HG03196 (cell line): ENCODE measurements around the gene IQCK.

Experiments
- ATAC-seq: cut with Tn5 transposase; IDR thresholded peaks from one replicate; pipeline ENCODE4 v1.9.1; 2021; ENCODE audit not compliant: unreplicated experiment

Gene IQCK

DNA sequence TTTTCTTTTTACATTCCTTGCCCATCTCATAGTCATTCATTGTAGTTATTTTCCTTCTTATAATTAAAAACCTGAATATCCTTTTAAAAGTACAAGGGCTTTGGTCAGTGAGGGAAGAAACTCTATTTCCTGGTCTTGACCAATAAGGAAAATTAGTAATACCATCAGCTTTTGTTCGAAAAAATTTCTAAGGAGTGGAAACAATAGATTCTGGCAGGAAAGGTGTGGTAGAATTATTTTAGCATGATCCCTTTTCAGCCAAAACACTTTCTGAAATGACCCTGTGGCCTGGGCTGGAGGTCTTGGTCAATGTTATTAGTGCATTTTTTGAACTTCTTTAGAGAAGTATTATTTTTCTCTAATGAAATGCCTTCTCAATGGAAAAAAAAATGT, 36.6 kb downstream of the IQCK start:
- ATAC-seq, result no peak

DNA sequence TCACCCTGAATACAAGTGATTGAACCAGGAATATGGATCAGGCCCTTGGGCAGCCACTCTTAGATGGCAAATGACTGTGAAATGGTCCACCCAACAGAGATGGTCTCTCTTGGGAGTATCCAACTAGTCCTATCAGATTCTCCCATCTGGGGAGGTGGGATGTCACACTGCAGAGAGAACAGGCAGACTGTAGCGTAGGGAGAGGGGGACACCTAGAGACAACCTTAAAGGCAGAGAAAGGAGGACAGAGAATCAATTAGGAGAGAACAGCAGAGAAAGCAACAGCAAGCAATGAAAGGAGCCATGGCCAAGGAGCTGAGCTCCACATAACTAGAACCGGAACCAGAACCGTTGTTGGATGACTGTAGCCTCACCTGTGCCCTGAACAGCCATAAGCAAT, 37.2 kb downstream of the IQCK start:
- ATAC-seq, result no peak

DNA sequence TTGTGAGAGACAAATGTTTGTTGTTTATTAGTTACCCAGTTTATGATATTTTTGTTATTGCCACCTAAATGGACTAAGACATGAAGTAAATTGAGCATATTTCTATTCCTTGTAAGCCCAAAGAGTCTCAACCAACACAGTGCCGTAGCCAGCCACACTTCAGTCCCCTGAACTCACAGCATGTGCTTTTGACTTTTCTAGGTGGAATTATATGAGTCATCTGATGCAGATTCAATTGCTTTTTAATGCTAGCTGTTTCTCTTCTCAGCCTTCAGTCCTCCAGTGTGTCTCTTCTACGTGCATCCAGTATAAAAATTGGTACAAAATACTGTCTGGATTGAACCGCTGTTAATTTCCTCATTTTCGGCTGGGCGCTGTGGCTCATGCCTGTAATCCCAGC, 39.0 kb downstream of the IQCK start:
- no peak for ATAC-seq

DNA sequence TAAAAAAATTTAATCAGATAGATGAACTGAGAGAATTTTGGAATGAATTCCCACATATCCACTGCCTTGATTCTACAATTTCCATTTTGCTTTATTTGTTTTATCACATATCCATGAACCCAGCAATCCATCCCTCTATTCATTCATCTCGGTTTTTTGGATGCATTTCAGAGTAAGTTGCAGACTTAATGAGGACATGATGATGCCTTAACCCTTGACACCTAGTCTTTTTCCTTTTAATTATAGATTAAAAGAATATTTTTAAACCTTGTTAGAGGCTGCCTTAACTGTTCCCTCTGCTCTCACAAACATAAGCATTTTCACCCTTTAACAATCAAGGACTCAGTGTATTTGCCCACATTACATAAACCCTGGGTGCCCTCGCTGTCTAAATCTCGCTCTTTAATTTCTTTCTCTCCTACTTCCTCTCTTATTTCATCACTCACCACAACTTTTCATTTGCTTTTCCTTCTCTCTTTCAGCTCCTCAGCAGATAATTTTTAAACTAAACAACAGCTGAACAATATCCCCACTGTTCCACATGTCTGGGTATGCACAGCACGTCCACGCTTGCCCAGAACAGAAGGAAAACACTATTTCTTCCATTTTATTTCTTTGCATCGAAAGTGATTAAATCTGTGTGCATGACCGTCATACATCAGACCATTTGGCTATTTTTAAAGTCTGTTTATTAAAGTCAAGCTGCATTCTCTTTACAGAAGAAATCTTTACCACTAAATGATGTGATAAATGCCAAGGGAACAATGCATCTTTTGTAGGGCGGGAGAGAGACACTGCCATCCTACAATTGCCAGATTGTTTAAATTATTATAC, 39.9 kb downstream of the IQCK start:
- no peak for ATAC-seq

DNA sequence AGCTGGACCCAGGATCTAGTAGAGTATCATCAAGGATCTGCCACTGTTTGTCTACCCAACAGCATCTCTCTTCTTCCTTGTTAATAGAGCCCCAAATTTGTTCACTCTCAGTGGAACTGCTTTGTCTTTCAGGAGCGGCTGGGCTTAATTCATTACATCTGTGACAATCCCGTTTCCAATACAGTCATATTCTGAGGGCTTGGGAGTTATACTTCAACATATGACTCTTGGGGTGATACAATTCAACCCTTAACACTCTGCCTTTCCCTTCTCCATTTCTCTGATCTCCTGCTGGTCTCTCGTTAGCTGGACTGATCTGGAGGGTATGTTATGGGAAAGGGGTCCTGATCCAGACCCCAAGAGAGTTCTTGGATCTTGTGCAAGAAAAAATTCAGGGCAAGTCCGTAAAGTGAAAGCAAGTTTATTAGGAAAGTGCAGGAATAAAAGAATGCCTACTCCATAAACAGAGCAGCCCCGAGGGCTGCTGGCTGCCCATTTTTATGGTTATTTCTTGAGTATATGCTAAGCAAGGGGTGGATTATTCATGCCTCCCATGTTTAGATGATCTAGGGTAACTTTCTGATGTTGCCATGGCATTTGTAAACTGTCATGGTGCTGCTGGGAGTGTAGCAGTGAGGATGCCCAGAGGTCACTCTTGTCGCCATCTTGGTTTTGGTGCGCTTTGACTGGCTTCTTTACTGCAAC, 42.4 kb downstream of the IQCK start:
- no peak for ATAC-seq

DNA sequence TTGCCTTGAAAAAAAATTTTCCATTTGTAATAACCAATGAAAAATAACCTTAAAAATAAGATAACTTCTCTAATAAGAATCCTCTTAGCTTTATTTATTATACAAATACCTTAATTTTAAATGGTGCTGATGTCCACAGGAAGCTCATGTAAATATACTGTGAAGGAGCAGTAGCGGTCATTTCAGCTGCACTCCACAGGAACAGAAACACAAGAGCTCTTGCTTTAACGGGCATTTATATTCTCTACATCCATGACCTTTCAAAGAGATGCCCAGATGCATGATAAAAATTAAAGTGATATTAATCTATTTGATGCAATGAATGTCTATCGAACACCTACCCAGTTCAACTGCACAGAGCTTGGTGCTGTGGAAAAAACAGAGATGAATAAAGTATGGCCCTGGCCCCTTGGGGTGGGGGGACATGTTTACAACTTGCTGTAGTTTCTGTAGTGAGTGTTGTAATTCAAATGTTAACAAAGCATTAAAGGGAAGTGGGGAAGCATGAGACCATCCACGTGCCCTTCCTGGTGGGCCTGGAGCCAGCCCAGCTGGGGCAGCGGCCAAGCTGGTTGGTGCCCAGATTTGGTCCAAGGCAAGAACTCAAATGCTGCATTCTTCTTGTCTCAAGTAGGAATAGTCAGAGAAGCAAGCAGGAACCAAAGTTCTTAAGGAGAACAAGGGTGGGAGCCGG, 47.9 kb downstream of the IQCK start:
- no peak for ATAC-seq

DNA sequence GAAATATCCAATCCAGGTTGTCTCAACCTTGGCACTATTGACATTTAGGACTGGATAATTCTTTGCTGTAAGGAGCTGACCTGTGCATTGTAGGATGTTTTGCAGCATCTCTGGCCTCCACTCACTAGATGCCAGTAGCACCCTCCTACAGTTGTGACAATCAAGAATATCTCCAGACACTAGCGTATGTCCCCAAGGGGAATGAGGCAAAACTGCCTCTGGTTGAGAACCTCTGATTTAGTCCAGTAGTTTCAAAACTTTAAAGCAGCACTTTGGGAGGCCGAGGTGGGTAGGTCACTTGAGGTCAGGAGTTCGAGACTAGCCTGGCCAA, 48.4 kb downstream of the IQCK start:
- no peak for ATAC-seq

DNA sequence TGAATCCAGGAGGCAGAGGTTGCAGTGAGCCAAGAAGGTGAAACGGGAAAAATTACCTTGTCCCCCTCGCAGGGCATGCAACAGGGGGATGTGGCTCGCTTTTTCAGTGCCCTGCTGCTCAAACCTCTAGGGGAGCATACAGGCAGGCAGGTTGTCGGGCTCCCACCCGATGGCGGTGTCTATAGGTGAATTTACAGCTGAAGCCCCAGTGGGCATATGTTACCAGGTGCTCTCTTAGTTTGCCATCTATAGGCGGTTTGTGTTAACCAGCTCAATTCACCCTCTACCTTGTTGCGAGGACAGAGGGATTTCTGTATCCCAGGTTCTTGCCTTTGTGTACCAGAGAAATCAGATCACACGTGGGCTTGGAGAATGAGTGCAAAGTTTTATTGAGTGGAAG, 48.9 kb downstream of the IQCK start:
- ATAC-seq, result no peak

DNA sequence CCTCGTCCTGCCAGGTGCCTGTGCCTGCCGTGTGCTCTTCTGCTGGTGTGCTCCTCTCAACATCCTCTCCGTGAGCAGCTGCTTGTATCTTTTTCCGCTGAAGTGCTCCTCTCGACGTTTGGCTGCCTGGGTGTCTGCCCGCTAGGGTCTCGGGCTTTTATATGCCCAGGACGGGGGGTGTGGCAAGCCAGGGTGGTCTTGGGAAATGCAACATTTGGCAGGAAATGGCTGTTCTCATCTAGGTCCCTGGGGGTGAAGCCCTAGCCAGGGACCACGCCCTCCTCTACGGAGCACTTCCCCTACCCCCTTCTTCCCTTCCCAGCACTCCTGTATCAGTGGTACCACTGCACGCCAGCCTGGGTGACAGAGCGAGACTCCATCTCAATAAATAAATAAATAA, 49.4 kb downstream of the IQCK start:
- ATAC-seq, result no peak

DNA sequence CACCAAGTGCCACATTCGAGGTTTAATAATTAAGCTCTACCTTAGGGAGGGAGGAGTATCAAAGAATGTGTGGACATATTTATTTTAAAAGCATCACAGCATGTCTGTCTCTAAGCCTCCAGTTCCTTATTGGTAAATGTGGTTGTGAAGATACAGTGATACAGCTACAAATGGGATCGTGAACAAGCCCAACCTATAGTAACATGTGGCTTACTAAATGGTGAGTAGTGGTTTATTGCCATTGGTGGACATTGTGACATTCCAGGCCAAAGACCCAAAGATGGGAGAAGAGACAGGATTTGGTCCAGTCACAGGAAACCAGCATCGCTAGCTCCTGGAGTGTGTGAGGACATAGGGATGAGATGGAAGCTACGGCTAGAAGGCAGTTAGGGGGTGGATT, 51.2 kb downstream of the IQCK start:
- no peak for ATAC-seq

DNA sequence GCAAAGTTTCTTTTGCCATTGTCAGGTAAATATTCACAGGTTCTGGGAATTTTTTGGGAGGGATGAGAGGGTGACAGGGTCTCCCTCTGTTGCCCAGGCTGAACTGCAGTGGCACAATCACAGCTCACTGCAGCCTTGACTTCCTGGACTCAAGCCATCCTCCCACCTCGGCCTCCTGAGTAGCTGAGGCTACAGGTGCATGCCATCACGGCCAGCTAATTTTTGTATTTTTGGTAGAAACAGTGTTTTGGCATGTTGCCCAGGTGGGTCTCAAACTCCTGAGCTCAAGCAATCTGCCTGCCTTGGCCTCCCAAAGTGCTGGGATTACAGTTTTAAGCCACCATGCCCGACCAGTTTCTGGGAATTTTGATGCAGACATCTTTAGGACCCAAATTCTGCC, 53.0 kb downstream of the IQCK start:
- no peak for ATAC-seq

DNA sequence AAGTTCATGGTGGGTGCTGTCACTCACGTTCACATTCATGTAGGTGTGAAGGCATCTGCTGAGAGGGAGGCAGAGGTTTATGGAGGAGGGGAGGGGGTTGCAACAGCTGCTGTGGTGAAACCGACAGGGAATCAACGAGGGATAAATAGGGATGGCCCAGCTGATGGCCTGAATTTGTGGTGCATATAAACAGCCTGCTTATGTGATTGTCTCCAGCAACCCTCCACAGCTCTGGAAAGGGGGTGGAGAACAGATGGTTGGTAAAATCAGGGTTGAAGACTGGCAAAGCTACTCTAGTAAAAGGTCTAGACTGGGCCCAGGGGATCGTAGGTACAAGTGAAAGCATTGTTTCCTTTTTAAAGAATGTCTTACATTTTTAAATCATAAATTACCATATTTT, 53.7 kb downstream of the IQCK start:
- ATAC-seq, result no peak

DNA sequence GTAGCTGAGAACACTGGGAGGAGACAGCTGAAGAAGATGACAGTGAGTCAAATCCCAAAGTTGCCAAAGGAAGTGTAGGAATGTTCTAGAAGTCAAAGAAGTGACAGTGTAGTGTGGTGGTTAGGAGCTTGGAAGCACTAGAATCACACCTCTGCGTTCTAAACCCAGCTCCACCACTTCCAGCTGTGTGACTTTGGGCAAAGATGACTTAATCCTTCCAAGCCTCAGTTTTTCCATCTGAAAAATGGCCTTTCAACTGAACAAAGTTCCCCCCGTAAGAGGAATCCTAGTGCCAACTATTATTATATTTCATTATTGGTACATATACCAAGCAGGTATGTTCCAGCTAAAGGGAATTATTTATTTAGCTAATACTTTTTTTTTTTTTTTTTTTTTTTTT, 56.0 kb downstream of the IQCK start:
- no peak for ATAC-seq

DNA sequence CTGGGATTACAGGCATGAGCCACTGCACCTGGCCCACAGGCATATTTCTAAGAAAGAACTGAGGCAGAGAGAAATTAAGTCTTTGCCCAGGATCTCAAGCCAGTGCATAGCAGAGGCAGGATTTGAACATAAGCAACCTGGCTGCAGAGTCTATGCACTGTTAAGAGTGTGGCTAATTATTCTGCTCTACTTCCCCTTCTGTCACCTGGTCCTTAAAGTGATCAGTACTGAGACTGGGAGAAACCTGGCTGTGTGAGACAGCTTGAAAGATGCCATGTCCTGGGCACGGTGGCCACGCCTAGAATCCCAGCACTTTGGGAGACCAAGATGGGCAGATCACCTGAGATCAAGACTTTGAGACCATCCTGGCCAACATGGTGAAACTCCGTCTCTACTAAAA, 58.1 kb downstream of the IQCK start:
- ATAC-seq, result no peak

DNA sequence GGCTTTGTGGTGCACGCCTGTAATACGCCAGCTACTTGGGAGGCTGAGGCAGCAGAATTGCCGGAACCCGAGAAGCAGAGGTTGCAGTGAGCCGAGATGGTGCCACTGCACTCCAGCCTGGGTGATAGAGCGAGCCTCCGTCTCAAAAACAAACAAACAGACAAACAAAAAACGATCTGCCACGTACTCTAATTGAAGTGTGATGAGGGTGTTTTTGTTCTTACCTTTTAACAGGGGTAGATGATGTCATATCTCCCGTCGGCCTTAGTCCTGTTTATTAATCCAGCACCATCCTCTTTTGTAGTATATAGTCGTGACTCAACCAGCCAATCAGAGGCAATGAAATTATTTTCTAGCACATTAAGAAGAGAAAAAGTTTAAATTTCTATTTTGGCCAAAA, 58.5 kb downstream of the IQCK start:
- ATAC-seq, result no peak

DNA sequence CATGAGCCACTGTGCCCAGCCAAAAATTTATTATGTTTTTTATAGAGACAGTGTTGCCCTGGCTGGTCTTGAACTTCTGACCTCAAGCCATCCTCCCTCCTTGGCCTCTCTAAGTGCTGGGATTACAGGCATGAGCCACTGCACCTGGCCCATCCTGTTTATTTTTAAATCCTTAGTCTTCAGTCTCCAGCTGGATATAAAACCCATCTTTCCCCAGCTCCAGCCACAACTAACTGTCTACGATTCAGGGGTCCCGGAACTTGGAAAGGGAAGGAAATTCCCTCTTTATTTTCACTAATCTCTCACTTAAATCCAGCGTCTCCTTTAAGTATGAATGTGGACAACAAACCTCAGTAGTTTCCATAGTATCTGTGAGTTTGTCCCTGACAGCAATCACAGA, 62.2 kb downstream of the IQCK start:
- no peak for ATAC-seq

DNA sequence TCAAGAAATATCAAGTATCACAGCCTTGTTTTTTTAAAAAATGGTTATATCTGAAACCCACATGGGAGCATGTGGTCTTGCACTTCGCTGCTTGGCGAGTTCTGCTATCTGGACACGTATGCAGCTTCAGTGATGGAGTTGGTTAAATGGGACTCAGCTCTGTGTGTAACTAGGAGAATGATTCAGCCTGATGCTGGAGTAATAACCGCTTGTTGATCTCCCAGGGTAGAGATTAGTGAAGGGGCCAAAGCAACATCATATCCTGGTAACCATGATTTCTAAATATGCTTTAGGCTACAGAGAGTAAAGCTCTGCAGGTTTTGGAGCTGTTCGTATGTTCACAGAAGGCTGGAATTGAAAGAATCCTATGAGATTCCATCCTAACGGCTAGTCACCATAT, 63.2 kb downstream of the IQCK start:
- no peak for ATAC-seq

DNA sequence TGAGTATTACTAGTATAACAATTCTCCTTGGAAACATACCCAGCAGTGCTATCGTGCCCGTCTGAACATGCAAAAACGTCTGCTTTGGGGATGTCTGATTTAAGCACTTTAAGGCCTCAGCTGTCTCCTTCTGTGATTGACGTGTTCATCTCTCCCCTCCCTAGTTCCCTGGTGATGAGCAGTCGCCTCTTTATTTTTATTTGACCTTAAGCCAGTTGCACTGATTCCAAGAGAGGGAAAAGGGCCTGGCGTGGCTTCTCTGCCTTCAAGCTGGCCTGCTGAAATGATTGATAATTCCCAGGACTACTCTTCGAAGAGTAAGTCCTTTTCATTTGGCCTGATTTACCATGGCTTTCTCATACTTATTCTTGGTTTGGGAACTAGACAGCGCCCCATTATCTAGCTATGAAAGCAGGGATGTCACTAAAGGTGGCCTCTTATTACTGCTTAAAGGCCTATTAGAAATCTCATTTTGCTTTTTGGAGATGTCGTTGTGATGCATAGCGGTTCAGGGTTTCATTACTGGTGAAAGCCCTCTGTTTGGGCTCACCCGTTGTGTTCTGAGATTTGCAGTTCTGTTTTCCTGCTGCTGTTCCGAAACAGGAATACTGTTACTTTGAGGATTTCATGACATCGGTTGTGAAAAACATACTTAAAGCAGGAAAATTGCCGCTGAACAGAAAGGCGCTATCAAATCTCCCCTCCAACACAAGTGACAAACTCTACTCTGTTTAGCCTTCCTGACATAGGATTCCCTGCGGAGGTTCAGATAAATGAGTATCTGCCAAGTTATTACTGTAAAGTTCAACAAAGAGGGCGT, 65.5 kb downstream of the IQCK start:
- ATAC-seq, result no peak

DNA sequence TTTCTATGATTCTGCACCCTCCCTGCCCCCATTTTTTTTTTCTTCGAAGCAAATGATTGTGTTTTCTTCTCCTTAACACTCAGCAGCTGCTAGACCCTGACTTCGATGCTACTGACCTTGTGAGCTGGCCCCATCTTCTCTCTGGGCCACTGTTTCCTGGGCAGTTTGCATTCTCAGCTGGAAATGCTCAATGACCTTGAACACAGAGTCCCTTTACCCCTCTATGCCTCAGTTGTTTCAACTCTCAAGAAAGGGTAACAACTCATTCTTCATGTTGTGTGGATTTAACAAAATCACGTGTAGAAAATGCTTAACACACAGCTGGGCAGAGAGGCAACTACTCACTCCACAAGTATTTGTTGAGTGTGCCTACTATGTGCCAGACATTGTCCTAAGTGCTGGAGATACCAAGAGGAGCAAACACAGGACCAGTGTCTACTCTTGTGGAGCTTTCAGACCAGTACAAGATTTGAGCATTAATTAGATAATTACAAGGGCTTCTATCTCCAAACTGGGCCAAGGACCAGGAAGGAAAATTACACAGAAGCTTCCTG, 66.2 kb downstream of the IQCK start:
- ATAC-seq, result no peak

DNA sequence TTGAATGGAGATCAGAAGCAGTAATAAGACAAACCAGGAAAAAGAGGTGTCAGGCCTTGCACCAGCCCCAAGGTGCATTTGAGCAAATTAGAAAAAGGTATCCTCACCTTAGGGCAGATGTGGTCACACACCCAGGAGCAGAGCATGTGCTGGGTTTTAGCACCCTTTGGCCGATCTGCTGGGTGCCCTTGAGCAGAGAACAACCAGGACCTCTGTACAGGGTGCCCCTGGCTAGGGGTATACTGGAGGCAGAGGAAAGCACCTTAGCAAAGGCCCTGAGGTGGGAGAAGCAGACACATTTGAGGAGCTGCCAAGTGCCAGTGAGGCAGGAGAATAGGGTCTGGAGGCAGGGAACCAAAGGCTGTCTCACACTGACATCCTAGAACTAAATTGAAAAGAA, 67.0 kb downstream of the IQCK start:
- ATAC-seq, result no peak

DNA sequence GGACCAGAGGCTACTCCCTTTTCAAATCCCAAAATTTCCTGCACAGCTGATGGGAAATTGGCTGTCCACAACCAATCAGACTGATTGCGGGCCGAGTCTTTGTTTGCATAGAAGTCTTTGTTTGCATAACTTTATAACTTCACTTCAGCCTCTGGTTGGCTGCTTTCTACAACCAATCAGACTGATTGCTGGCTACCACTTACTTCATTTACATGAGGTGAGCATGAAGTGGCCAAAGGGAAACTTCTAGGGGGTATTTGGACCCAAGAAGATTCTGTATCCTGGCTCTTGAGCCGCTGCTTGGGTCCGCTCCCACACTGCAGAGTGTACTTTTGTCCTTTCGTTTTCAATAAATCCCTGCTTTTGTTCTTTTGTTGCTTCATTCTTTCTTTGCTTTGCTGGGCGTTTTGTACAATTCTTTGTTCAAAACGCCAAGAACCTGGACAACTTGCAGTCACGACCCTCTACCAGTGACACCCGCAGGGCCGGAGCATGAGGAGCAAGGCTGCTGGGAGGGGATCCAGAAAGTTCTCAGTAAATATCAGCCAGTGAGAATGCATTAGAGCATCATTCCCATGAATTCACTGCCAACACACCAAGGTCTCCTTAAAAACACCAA, 67.5 kb downstream of the IQCK start:
- no peak for ATAC-seq
